Hematopoietic multipotent progenitor cell treated with erythropoietin and hydrocortisone succinate and interleukin-3 and kit ligand, for 4 days (in vitro differentiated cells): ENCODE data around the gene WNT9A.

ENCODE experiments used
- DNase-seq: peaks from one replicate; pipeline ENCODE4 v3.0.0-alpha.2; 2015

WNT9A gene

DNA sequence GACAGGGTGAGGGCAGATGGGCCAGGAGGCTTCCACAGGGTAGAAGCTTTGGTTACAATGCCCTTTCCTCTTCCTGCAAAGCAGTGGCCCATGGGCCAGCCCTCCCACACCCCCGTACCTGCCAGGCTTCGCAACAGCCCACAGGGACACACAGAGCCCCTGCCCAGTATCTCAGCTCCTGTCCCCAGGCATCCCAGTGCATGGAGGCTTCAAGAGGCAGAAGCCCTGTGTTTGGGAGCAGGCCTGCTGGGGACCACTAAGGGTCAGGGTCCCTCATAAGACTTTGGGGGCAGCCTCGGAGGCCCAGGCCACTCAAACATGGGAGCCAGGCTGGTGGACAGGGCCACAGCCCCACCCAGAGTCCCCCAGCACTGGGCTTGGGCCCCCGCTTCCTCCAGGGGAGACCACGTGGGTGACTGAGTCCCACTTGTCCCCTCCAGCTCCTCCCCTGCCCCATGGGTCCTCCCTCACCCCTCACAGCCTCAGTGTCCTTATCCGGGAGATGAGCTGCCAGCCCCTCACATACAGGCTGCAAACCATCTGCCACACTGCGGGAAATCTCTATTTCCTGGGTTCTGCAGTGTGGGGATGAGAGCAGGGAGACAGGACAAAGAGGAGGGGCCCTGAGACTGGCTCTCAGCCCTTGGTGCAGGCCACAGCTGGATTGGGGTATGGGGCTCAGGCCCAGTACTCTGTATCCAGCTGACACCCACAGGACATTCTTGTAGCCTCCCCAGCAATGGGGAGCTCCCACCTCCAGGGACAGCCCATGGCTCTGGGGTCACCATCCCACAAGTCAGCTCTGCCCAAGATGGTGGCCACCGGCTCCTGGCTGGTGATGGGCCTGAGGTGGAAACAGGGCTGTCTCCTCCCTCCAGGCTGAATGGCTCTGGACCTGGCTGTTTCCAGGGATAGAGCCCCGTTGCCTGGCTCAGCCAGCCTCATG is 50.7 kb downstream of the WNT9A start:
- DNase-seq, result no peak

DNA sequence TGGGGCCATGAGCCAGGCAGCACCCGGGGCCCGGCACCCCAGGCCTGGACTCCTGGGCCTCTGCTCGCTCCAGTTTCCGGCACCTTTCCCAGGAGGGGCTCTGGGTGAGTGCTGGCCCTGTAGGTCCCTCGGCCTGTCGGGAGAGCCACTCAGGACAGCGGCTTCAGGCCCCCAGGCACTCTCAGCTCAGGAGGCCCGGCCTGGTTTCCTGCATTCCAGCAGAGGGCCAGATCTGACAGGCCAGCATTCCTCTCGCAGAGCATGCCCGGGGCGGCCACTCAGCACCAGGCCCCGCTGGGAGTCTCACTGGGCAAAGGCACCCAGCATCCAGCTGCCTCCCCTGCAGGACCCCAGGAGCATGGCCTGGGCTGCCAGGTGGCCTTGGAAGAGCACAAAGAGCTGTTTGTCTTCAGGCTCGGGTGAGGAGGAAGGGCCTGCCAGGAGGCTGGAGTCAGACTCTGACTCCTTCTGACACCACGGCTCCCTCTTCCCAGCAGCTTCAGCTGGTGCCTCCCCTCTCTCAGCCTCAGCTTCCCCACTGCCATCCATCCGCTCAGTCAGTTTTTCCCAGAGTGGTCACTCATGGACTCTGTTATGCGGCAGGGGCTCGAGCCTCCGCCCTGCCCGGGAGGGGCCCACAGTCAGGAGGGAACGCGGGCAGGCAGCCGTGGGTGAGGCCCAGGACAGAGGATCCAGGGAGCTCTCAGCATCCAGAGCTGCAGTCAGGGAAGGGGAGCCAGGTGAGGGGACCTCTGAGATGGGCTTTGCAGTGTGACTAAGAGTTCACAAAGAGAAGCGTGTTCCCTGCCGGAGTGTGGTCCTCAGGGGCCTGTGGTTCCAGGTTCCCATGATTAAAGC is 51.7 kb downstream of the WNT9A start:
- DNase-seq, result no peak

DNA sequence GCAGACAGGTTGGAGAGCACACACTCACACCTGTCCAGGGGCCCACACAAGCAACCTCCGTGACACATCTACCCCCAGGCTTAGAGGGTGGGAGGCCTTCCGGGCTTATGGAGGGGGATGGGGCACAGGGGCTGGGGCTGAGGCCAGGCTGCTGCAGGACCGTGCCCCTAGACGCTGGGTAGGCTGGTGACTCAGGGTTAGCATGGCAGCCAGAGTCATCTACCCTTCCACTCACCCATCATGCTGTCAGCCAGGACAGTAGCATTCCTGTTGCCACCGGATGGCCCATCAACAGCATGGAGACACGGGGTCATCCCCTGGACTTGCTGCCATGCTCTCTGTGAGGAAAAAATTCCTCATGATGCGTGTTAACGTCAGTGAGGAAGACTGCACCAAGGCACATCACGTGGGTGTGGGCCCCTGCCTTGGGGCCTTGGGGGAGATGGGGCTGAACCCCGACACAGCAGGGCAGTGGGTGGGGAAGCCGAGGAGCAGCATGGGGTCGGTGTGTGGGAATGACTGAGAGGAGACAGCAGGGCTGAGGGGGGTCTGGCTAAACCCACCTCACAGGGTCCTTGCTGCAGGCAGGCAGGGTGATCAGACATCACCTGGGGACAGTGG is 52.8 kb downstream of the WNT9A start:
- DNase-seq, result no peak

DNA sequence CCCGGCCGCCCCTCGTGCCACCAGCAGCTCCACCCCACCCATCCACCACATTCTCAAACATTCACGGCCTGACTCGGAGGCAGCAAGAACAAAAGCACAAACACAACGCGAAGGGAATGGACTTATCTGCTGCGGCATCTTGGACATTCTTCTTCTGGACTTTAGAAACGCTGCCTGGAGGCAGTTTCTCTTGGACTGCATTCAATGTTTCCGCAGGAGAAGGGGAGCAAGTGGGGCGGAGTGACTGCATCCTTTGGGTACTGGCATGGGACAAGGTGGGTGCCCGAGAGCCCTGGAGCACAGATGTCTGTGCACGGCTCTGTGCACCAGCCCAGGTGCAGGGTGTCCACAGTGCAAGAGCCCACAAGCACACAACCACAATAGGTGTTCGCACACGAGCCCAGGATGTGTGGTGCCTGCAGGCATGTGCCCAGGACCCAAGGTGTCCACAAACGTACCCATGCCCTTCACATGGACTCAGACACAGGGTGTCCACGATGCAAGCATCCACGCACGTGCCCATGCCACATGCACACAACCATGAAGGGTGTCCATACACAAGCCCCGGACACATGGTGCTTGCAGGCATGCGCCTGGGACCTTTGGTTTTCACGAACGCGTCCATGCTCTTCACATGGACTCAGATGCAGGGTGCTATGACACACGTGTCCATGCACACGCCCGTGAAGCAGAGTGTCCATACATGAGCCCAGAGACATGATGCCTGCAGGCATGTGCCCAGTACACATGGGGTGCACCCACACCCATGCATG is 53.6 kb downstream of the WNT9A start:
- no peak for DNase-seq

DNA sequence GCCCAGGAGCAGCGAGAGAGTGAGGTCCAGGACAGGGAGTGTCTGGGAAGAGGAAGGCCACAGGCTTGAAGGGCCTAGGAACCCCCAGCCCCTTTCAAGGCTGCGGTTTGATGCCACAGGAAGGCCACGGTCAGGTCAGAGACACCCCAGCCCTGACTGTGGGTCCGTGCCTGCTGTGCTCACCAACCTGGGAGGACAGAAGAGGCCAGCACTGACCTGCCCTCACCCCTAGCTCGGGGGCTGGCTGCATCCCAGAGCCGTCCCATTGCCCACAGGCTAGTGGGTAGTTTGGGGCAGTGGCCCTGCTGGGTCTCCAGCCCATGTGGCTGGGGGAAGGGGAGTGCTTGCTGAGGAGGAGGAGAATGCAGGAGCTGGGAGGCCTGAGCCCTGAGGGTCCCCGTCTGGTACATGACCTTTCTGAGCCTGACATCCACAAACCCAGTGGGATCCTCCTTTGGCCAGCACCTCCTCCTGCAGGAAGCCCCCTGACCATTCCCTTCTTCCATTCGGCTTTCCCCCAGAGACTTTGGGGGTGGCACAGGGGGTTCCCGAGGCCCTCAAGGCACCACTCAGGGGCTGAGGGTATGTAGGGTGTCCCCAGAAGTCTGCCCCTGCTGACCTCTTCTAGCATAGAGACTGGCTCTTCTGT is 54.3 kb downstream of the WNT9A start:
- DNase-seq, result no peak

DNA sequence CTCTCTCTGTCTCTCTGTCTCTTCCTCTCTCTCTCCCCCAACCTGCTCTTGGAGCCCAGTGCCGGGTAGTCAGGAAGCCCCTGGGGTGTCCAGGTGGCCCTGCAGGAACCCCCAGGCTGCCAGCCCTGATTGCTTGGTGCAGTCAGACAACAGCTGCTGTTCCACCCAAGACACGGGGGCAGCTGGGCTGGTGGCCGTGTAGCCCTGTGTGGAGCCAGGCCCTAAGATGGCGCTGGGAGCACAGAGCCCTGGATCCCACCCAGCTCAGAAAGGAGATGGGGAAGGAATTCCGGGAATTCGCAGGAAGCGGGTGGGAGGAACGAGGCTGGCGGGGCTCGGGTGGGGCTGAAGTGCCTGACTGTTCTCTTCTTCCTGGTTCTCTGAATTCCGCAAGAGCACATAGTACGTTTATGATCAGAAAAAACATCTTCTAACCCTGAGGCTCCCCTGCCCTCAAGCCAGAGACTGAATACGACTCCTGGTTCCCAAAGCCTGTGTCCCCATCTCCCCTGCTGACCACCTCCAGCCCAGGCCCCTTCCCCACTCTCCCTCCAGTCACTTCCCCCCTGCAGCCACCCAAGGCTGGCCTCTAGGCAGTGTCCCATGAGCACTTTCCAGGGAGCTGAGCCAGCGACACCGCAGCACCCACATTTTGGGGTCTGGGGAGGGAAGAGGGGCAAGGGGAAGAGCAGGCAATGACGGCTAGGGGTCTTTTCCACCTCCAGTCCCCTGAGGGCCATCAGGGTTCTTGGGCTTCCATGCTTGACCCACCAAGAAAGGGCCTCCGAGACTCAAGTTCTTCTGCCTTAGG is 55.0 kb downstream of the WNT9A start:
- no peak for DNase-seq

DNA sequence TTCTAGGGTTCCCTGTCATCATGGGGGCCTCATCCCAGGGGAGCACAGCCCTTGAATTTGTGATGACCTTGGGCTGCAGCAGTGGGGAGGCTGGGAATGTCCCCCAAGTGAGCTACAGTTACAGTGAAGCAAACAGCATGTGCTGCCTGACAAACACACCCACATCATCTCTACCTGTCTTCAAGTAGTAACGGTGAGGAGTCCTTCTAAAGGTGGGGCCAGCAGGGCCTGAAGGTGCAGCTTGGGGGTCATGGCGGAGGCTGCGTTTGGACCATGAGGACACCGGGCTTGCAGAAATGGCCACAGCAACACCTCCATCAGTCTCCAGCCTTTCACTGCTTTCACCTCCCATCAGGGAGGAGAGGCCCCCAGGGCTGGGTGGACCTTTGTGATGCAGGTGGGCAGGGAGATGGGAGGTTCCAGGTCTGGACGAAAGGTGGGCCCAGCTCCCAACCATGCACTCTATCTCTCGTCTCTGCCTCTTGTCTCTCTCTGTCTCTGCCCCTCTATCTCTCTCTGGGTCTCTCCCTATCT is 55.7 kb downstream of the WNT9A start:
- no peak for DNase-seq

DNA sequence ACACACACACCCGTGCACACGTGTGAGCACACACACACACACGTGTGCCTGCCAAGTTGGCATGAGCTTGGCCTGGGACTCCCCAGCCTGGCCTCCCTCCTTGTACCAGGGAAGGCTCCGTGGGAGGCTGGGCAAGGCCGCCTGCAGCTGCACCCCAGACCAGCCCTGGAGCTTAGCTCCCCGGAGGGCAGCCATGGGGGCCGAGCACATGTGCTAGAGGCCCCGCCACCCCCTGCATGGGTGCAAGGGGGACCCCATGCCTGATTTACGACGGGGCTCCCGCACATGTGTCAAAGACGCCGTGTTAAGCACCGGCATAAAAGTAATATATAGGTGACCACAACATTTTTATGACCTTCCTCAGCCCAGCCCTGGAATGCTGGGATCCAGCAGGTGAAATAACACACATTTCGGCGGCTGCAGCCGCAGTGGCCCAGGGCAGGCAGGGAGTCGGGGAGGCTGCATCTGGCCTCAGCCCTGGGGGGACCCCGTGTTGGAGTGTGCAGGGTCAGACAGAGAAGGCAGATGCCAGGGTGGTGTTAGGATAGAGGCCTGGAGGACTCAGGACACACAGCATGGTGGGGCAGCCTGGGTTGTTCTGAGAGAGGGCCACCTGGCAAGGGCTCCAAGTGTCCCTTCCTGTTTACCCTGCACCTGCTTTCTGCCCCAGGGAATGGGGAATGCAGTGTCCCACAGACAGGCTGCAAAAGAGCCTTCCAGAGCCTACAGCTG is 56.3 kb downstream of the WNT9A start:
- no peak for DNase-seq

DNA sequence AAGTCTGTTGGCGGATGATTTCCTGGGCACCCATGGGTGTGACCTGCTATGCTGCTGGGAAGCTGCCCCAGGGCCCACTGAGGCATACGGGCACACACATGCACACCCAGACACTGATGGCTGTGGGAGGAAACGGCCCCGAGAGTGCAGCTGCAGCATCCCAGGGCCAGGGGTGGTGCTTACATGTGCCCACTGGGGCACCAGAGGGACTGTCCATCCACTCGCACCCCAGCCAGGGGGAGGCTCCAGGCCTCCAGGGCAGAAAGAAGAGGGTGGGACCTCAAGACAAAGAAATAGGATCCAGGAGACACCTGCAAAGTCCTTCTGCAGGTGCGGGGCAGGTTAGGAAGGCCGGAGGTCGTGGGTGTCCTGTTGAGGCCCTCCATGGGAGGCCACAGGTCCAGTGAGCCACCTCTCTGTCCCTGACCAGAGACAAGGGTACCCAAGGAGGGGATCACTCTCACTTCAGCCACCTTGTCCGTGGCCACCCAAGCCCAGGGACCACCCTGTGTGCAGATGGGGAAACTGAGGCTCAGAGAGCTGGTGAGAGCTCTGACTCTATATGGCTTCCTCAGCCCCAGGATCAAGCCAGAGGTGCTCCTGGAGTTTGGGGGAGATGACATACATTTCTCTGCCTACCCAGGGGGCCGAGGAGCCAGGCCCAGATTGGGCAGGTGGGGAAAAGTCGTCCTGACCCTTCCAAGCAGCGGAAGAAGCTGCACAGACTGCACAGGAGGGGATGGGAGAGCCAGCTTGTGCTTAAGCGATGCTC is 57.1 kb downstream of the WNT9A start:
- DNase-seq, result no peak

DNA sequence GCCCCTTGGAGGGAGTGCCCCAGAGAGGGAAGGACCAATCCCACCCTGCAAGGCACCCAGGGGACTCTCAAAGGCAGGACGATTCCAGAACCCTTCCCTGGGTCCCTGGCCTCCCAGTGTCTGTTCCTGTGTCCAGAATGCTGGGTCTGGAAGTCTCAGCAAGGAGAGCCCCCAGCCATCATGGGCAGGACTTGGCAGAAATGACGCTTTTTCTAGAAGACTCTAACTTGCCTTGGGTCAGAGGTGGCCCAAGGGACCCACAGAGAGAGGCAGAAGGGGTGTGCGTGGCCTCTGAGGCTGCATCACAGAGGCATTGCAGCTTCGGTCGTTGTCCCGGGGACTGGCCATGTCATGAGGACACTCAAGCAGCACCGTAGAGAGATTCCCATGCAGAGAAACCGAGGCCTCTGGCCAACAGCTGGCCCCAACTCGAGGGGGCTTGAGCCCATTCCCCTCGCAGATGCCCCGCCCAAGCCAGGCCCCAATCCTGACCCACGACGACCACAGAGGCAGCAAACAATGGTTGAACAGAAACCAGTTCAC is 57.8 kb downstream of the WNT9A start:
- DNase-seq, result no peak

DNA sequence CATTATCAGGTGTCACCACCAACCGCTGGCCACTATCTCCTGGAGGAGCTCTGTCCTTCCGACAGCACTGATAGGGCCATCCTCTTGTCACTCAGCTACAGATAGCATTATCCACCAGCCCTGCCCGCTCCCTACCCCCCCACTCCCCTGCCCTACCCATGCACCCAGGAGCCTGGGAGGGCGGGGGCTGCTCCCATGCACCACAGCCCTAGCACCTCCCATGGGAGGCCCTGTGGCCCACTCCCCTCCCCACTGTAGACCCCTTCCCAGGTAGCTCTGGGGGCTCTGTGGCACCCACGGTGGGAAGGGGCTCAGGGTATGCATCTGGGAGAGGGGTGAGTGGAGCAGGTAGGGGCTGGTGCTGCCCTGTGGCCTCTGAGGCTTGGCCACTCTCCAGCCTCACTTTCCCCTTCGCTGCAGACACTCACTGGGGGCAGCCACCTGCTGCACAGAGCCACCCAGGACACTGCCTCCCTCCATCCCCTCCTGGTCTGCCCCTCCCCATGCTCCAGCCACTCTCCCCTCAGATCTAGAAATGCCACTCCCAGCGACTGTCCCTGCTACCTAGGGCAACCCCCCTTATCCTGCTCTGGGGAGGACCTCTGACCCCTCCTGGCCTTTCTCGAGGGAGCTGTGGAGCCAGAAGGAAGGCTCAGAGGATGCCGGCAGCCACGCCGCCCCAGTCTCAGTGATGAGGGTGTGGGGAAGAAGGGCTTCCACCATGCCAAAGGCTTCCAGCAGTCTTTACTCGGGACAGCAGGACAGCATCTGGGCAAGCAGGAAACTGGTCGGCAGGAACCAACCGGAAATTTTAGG is 58.5 kb downstream of the WNT9A start:
- peak; percentile 59 for DNase-seq

DNA sequence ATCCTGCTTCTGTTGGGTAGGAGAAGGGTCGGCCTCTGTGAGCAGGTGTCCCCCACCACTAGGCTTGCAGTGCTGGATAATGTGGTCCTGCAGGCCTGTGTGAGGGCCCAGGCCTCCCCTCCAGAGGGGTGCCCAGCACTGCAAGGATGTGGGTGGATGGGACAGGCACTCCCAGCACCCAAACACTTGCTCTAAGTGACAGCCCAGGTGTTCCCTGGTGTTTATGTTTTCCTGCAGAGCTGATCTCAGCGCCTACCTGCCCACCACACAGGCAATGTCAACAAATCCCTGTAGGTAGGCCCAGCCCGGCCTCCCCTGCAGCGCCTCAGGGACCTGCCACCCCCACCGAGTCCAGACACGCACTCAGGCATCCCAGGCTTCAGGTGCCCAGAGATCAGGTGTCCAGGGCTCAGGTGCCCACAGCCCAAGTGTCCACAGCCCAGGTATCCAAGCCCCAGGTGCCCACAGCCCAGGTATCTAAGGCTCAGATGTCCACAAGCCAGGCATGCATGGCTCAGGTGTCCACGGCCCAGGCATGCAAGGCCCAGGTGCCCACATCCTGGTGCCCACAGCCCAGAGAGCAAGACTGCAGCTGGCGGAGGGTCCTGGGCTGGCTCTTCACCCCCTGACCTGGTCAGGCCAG is 59.2 kb downstream of the WNT9A start:
- DNase-seq, result no peak

DNA sequence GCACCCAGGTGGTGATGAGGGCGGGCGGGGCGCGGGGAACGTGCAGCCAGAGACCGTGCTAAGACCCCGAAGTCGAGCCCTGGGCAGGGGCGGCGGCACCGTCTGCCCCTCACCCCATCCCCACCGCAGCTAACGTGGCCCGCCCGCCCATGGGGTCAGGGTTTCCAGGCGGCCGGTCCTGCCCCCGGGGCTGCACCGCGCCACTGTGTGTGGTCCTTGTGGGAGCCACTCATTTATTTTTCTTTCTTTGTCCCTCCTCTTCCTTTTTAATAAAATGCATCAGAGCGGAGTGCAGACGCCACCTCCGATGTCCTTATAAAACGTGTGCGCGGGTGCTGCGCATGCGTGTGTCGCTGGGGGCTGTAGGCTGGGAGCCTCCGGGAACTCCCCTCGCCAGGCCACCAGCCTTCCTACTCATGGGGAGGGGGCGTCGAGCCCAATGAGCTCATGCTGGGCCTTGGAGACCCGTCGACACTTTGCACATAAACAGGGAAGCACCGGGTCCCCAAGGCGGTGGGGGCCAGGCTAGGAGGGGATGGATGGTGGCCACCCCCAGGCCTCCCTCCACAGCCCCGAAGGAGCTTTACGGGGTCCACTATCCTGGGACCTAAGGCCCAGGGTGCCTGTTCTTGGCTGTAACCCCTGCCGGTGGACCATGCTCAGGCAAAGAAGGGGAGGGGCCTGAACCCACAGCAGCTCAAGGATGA is 59.9 kb downstream of the WNT9A start:
- peak; percentile 75 for DNase-seq

DNA sequence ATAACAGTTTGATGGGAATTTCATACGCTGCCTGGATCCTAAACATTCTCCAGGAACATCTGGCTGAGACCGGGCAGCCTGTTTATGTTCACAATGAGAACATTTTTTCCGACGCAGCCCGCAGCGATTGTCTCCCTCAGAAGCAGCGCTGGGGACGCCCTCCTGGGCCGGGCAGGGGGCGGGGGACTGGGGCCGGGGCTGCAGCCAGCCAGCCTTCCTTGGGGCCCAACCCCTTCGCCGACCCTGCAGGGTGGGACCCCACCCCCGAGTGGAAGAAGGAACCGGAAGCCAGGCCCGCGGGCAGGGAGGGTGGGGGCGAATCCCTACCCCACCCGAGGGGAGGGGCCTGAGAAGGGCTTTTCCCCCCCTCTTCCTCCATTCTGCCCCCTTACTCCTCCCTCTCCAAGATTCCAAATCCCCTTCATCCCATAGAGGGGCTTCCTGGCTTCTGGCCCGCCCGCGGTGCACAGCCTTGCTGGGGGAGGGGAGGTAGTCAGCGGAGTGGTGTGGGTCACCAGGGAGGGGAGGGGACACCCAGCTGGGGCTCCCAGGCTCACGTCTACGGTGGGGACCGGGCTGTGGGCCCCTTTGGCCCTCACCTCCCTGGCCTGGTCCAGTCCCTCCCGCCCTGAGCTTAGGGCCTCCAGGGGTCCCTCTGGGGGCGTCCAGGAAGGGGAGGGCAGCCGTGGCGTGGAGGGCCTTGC is 60.6 kb downstream of the WNT9A start:
- DNase-seq, result peak; percentile 62

DNA sequence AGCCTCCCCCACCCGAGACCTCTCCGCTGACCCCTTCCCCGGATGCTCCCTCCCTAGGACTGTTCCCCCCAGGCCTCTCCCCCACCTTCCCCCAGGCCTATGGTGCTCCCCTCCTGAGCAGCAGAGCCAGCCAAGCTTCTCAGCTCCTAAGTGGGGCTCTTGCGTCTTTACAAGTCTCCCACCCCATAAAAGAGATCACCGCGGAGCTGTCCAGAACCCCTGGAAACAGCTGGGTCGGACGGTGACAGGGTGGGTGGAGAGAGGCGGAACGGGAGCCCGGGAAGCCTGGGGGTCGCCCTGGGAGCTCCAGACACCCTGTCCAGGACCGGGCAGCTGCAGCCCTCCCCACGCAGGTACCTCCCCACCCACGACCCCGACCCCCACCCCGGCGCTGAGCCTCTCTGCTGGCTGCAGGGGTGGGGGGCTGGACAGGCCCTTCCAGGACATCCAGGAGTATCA is 61.2 kb downstream of the WNT9A start:
- DNase-seq, result no peak
